GM19372 (cell line): ENCODE results near the gene PIGO.

Source experiments
- ATAC-seq: cut with Tn5 transposase; IDR thresholded peaks from one replicate; pipeline ENCODE4 v1.9.1; 2021; ENCODE audit warnings: mild to moderate bottlenecking, low read depth, moderate library complexity; ENCODE audit not compliant: unreplicated experiment

Gene PIGO

GRCh38 chr9:35107297-35108290 lies 11.2 kb upstream of the PIGO start:
- no peak for ATAC-seq

- ATAC-seq, result no peak
Measured at GRCh38 chr9:35106343-35106730, 9.9 kb upstream of the PIGO start.

- ATAC-seq, result no peak
Measured at GRCh38 chr9:35105571-35106342, 9.4 kb upstream of the PIGO start.

GRCh38 chr9:35105126-35105525 lies 8.7 kb upstream of the PIGO start:
- no peak for ATAC-seq

GRCh38 chr9:35104586-35104985 lies 8.2 kb upstream of the PIGO start:
- no peak for ATAC-seq

- ATAC-seq, result no peak
Measured at GRCh38 chr9:35103660-35104191, 7.3 kb upstream of the PIGO start.

GRCh38 chr9:35102769-35103659 lies 6.6 kb upstream of the PIGO start, which contains the start of gene STOML2:
Gene STOML2, minus strand, starts transcription at chr9:35103131. Its CDS starts 37 bp downstream, at chr9:35103094.
- peak; percentile 99 for ATAC-seq

- ATAC-seq, result no peak
Measured at GRCh38 chr9:35102465-35102768, 6.0 kb upstream of the PIGO start.

- ATAC-seq, result no peak
Measured at GRCh38 chr9:35097573-35097972, 1.2 kb upstream of the PIGO start.

- no peak for ATAC-seq
Measured at GRCh38 chr9:35091536-35091935, 4.9 kb downstream of the PIGO start.

- no peak for ATAC-seq
Measured at GRCh38 chr9:35089434-35089833, 7.0 kb downstream of the PIGO start.

- ATAC-seq, result no peak
Measured at GRCh38 chr9:35085078-35085477, 11.3 kb downstream of the PIGO start.

GRCh38 chr9:35079426-35080341 lies 16.7 kb downstream of the PIGO start, which contains the start of gene FANCG:
Gene FANCG, minus strand, starts transcription at chr9:35079942. Its CDS starts 418 bp downstream, at chr9:35079524.
- peak; percentile 88 for ATAC-seq

- ATAC-seq, result no peak
Measured at GRCh38 chr9:35079041-35079425, 17.4 kb downstream of the PIGO start.

GRCh38 chr9:35078066-35078465 lies 18.3 kb downstream of the PIGO start:
- no peak for ATAC-seq

GRCh38 chr9:35076848-35077247 lies 19.5 kb downstream of the PIGO start:
- no peak for ATAC-seq

GRCh38 chr9:35075358-35075757 lies 21.0 kb downstream of the PIGO start:
- ATAC-seq, result no peak

- no peak for ATAC-seq
Measured at GRCh38 chr9:35074791-35075190, 21.6 kb downstream of the PIGO start.

GRCh38 chr9:35074141-35074540 lies 22.2 kb downstream of the PIGO start:
- ATAC-seq, result no peak
